Measurements from ENCODE around the gene ZSCAN23.

GRCh38 chr6:28474441-28475219 lies 31.3 kb upstream of the ZSCAN23 start:
- no peak for TF ChIP-seq CTCF (IDR thresholded peaks at IDR 0.05)
- no peak for TF ChIP-seq EP300 (IDR thresholded peaks at IDR 0.05)
